NCI-H146 (cell line): ENCODE data around the gene ARHGAP45.
A peak's percentile ranks its signal among the peaks of the same experiment; 100 is the strongest.

Source experiments
- DNase-seq: peaks from one replicate; lab custom pipeline; 2025; lab: John Stamatoyannopoulos, UW

Gene ARHGAP45

GRCh38 chr19:1038978-1039645 is 27.9 kb upstream of the ARHGAP45 start:
- no peak for DNase-seq

GRCh38 chr19:1039646-1040475 is 27.1 kb upstream of the ARHGAP45 start, which contains the start of gene ABCA7:
TSS of gene ABCA7 (plus strand) at chr19:1040107. CDS start at chr19:1041362, 1,255 bp downstream.
- peak; percentile 93 for DNase-seq

GRCh38 chr19:1040476-1041271 is 26.3 kb upstream of the ARHGAP45 start:
- DNase-seq, result peak; percentile 82

- DNase-seq, result no peak
These were observed 25.6 kb upstream of the ARHGAP45 start for GRCh38 chr19:1041272-1041834.

- DNase-seq, result no peak
These were observed 24.9 kb upstream of the ARHGAP45 start for GRCh38 chr19:1041835-1042685.

- no peak for DNase-seq
These were observed 24.1 kb upstream of the ARHGAP45 start for GRCh38 chr19:1042689-1043511.

- DNase-seq, result no peak
These were observed 21.7 kb upstream of the ARHGAP45 start for GRCh38 chr19:1045247-1045603.

- no peak for DNase-seq
These were observed 20.8 kb upstream of the ARHGAP45 start for GRCh38 chr19:1046117-1046626.

- DNase-seq, result no peak
These were observed 19.9 kb upstream of the ARHGAP45 start for GRCh38 chr19:1046836-1047695.

- DNase-seq, result no peak
These were observed 19.2 kb upstream of the ARHGAP45 start for GRCh38 chr19:1047696-1048147.

GRCh38 chr19:1049106-1049505 is 17.9 kb upstream of the ARHGAP45 start:
- DNase-seq, result no peak

- no peak for DNase-seq
These were observed 17.2 kb upstream of the ARHGAP45 start for GRCh38 chr19:1049800-1050199.

- no peak for DNase-seq
These were observed 15.8 kb upstream of the ARHGAP45 start for GRCh38 chr19:1050989-1051788.

GRCh38 chr19:1051791-1052190 is 15.2 kb upstream of the ARHGAP45 start:
- no peak for DNase-seq

- no peak for DNase-seq
These were observed 14.5 kb upstream of the ARHGAP45 start for GRCh38 chr19:1052349-1052975.

GRCh38 chr19:1053176-1054101 is 13.5 kb upstream of the ARHGAP45 start:
- DNase-seq, result no peak
